GM23248 (cell line): ENCODE measurements around the gene UROC1.

Experiments
- EZH2 ChIP-seq: fragments of 200-600 bp; sonication (generic); IDR thresholded peaks from 2 replicates; pipeline ENCODE4 v1.6.1; 2018; ENCODE audit warnings: antibody characterized with exemption, mild to moderate bottlenecking; ENCODE audit not compliant: insufficient read depth, poor library complexity, severe bottlenecking
- EZH2phosphoT487 ChIP-seq: fragments of 200-600 bp; sonication (generic); IDR thresholded peaks from 2 replicates; pipeline ENCODE4 v1.6.1; 2018; ENCODE audit warnings: antibody characterized with exemption, moderate library complexity, mild to moderate bottlenecking, low read depth; ENCODE audit not compliant: insufficient read depth

DNA sequence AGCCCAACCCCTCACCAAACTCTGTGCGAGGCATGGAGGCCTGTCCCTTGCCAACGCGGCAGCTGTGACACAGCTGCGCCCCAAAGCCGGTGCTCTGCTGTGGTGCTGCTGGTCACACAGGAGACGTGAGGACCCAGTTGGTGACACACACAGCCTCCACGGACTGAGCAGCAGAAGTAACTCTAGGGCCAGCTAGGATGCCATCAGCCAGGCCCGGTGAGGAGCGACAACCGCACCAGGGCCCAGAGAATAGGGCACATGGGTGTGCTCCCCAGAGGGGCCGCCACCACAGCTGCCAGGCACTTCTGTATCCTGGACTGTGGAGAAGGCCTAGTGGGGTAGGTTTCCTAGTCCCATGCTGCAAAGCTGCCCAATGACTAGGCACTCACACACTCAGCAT, 52.6 kb downstream of the UROC1 start:
- no peak for TF ChIP-seq EZH2
- TF ChIP-seq EZH2phosphoT487 = no peak
